ENCODE data around the gene SNRK. TPM values are rescaled to one million over a fixed set of nuclear protein-coding genes. Genes with fewer than 3 reads are reported as not detected.

SNRK gene
- total RNA-seq, 1 experiment from 2014 or later: 11.8 TPM

DNA sequence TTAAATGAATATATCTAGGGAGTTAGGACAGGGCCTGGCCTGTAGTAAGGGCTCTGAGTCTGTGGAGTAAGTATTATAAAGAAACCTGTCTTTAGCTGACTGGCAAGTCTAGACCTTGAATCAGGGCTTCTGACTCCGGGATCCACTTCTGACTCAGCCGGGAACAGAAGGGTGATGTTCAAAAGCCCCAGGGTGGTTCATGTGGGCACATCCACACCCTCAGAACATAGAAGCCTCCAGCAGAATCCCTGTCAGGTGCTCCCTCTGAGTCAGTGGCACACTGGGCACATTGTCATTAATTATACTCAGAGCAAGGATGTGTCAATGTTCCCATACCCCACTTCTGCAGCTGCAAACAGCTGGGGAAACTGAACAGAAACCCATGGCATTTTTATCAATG lies 26.7 kb upstream of the SNRK start:
- Mint-ChIP-seq H3K4me3 (no peak overlapping the region), H3K36me3 (no peaks in the 10 kb centered on the region), H3K27ac (no peak overlapping the region), H3K9me3 (no peaks in the 10 kb centered on the region), H3K27me3 (ENCODE audit: low read depth) (peaks cover 5% of the 10 kb centered on the region), H3K4me1 (peaks cover 5% of the 10 kb centered on the region)
- no peak for DNase-seq (ENCODE audit: low spot score)
- ChIA-PET POLR2A (no interaction called here), CTCF (no interaction called here)
- TF ChIP-seq RELA (CRISPR knock-in tag; IDR thresholded peaks at IDR 0.05; ENCODE audit: borderline replicate concordance): no peak
- TF ChIP-seq HMGA2 (CRISPR knock-in tag; IDR thresholded peaks at IDR 0.05): no peak
- TF ChIP-seq ERG (CRISPR knock-in tag; IDR thresholded peaks at IDR 0.05): no peak
- no peak for TF ChIP-seq PRDM15 (CRISPR knock-in tag; IDR thresholded peaks at IDR 0.05)
- TF ChIP-seq, protein P1, sequence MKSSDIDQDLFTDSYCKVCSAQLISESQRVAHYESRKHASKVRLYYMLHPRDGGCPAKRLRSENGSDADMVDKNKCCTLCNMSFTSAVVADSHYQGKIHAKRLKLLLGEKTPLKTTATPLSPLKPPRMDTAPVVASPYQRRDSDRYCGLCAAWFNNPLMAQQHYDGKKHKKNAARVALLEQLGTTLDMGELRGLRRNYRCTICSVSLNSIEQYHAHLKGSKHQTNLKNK (CRISPR knock-in tag; IDR thresholded peaks at IDR 0.05): no peak
- no peak for ATAC-seq

- Mint-ChIP-seq H3K27me3 (ENCODE audit: low read depth) (peaks cover 5% of the 10 kb centered on the region), H3K36me3 (no peaks in the 10 kb centered on the region), H3K27ac (no peak overlapping the region), H3K9me3 (no peaks in the 10 kb centered on the region), H3K4me3 (no peak overlapping the region), H3K4me1 (peaks cover 5% of the 10 kb centered on the region)
- no peak for DNase-seq (ENCODE audit: low spot score)
- POLR2A ChIA-PET: no interaction called here
- CTCF ChIA-PET: no interaction called here
- ATAC-seq: no peak
- TF ChIP-seq STAT6 (CRISPR knock-in tag; conservative IDR thresholded peaks at IDR 0.05; ENCODE audit: low read depth) (no peak), ATF3 (CRISPR knock-in tag; conservative IDR thresholded peaks at IDR 0.05) (no peak), SMAD4 (CRISPR knock-in tag; IDR thresholded peaks at IDR 0.05) (no peak), NFATC4 (CRISPR knock-in tag; IDR thresholded peaks at IDR 0.05) (no peak), PRRX2 (CRISPR knock-in tag; IDR thresholded peaks at IDR 0.05) (no peak), ARID4B (CRISPR knock-in tag; IDR thresholded peaks at IDR 0.05; ENCODE audit: borderline replicate concordance) (no peak)
Observed at GRCh38 chr3:43260412-43260811, 25.9 kb upstream of the SNRK start.

All from WTC11 (cell line).